Measurements from ENCODE around the gene COX7A2.

Gene COX7A2

DNA sequence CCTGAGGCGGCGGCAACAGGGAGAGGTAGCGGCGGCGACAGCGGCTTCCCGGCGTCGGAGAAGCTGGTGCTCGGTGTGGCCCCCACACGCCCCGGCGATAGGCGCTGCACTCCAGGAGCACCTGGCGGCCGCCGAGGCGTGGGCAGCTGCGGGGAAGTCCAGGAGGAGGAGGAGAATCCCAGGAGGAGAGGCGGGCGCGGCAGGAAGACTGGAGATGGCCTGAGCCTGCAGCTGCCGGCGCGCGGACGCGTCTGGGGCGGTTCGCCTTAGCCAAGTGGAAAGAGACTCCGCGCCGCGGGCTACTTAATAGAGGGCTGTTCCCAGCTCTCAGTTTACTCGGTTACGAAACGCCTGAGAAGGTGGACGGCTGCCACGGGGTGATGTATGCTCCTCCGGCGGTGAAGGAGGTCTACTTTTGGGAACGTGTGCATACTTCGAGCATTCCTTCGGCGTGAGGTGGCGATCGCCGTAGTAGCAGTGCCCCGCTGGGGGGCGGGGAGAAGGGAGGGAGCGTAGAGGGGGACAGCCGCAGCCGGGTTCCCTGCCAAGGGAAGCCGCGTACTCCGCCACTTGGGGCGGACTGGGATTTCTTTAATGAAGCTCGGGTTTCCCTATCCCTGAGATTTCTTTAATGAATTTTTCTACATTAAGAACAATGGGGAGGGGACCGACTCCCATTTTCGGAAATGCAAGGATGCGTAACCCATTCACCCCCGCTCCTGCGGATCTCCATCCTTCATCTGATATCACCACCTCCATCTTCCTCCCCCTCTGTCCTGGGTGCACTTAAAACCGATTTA, 37.6 kb downstream of the COX7A2 start, which contains the start of gene COL12A1:
TSS of gene COL12A1 (minus strand) at position 278 of the 800 bp plus-strand sequence. CDS start 3,261 bp downstream, outside the sequence.
- Histone ChIP-seq H4K91ac (ENCODE audit: low read length) (peak within 1 kb of the TSS; percentile 87), H2BK15ac (ENCODE audit: low read depth, poor library complexity, severe bottlenecking) (peak within 1 kb of the TSS; percentile 85)
- 1% methylated on average over 57 of the region's 64 CpGs for WGBS

DNA sequence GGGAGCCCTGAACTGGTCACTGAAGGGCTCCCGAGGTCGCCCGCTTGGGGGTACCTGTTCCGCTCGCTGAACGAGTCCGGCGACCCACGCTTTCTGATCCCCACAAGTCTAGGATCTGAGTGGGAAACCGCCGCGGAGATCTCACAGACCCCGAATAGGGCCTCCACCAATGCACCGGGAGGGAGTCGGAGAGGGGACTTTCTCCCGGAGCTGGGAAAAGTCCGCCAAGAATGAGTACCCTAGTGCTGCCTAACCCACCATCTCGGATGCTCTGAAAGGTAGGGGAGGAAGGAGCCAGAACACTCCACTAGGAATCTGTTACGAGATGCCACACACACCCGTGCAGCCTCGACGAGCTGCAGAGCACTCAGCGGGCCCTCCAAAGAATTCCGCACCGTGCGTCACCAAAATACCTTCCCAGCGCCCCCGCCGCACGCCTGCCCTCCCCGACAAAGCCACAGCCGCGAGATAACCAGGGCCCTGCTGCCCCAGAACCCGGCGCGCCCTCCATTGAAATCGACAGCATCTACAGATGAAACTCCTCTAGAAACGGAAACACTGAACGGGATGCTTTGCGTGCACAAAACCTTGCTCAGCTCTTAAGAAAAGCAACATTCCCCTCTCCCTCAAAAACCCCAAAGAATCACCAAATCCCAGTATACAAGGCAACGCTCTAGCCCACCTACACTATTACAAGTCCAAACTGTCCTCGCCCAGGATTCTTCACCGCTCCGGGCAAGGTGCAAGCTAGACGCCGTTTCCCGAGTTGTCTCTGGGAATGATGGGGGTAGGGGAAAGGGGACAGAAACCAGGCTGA, 38.4 kb downstream of the COX7A2 start:
- Histone ChIP-seq H3K27me3 (ENCODE audit: control insufficient read depth in 1 of 2, insufficient read depth in 1 of 2, low read length in 2 of 2) (no peaks in the 10 kb centered on the region), H2BK120ac (ENCODE audit: low read depth, low read length) (peak overlapping the region; percentile 75), H2BK5ac (ENCODE audit: low read depth, low read length, poor library complexity, severe bottlenecking) (peak overlapping the region; percentile 68), H2AK5ac (ENCODE audit: low read length, severe bottlenecking) (peak overlapping the region; percentile 31), H3K9me3 (ENCODE audit: control insufficient read depth, low read length) (no peaks in the 10 kb centered on the region), H3K4ac (ENCODE audit: low read depth in 1 of 2, low read length in 2 of 2) (peak overlapping the region; percentile 83 to 89), H2BK15ac (ENCODE audit: low read depth, poor library complexity, severe bottlenecking) (peak overlapping the region; percentile 60), H2AFZ (ENCODE audit: low read depth, low read length) (no peak overlapping the region), H3K18ac (ENCODE audit: low read depth in 1 of 2, low read length in 2 of 2) (peak overlapping the region; percentile 54 to 97), H4K91ac (ENCODE audit: low read length) (peak overlapping the region; percentile 87), H3K4me2 (ENCODE audit: low read length, poor library complexity, severe bottlenecking) (peak overlapping the region; percentile 93), H4K8ac (ENCODE audit: low read length) (peak overlapping the region; percentile 10), H3K23ac (ENCODE audit: low read length in 2 of 2) (peak overlapping the region; percentile 80 to 87), H3K9ac (ENCODE audit: low read length) (peak overlapping the region; percentile 95), H3K79me1 (replicated peaks; ENCODE audit: low read length, poor library complexity, severe bottlenecking) (peaks cover 4% of the 10 kb centered on the region), H3K27ac (ENCODE audit: low read length, poor library complexity, severe bottlenecking) (peak overlapping the region; percentile 85), H2BK12ac (ENCODE audit: low read length in 2 of 2) (peak overlapping the region; percentile 69 to 98), H3K14ac (ENCODE audit: low read length in 2 of 2) (peak overlapping the region in 1 of 2 experiments; percentile 85), H3K4me3 (ENCODE audit: insufficient read depth in 1 of 2, low read depth in 1 of 2, low read length in 2 of 2) (peak overlapping the region; percentile 89 to 96), H3K36me3 (ENCODE audit: control insufficient read depth in 1 of 2, insufficient read depth in 2 of 2, low read depth in 1 of 2, low read length in 2 of 2) (no peaks in the 10 kb centered on the region), H3K4me1 (ENCODE audit: control insufficient read depth, insufficient read depth, low read depth, low read length) (peaks cover 23% of the 10 kb centered on the region)
- peak; percentile 80 for DNase-seq
- under 1% methylated on average over 44 of the region's 47 CpGs for WGBS

More for the DNA sequence above, 37.6 kb downstream of the COX7A2 start, which contains the start of gene COL12A1:
- H3K27me3 ChIP-seq (ENCODE audit: control insufficient read depth in 1 of 2, insufficient read depth in 1 of 2, low read length in 2 of 2): no peaks in the 10 kb centered on the region
- peak within 1 kb of the TSS; percentile 96 for H4K8ac ChIP-seq (ENCODE audit: low read length)
- H3K9ac ChIP-seq (ENCODE audit: low read length): peak within 1 kb of the TSS; percentile 95
- peak within 1 kb of the TSS; percentile 85 for H3K27ac ChIP-seq (ENCODE audit: low read length, poor library complexity, severe bottlenecking)
- H2BK5ac ChIP-seq (ENCODE audit: low read depth, low read length, poor library complexity, severe bottlenecking): peak within 1 kb of the TSS; percentile 68
- H3K18ac ChIP-seq (ENCODE audit: low read depth in 1 of 2, low read length in 2 of 2): peak within 1 kb of the TSS; percentile 98 to 99
- H3K36me3 ChIP-seq (ENCODE audit: control insufficient read depth in 1 of 2, insufficient read depth in 2 of 2, low read depth in 1 of 2, low read length in 2 of 2): no peaks in the 10 kb centered on the region
- peak within 1 kb of the TSS; percentile 52 for H2AK5ac ChIP-seq (ENCODE audit: low read length, severe bottlenecking)
- H3K9me3 ChIP-seq (ENCODE audit: control insufficient read depth, low read length): no peaks in the 10 kb centered on the region
- H3K4me2 ChIP-seq (ENCODE audit: low read length, poor library complexity, severe bottlenecking): peak within 1 kb of the TSS; percentile 93
- peaks cover 4% of the 10 kb centered on the region for H3K79me1 ChIP-seq (replicated peaks; ENCODE audit: low read length, poor library complexity, severe bottlenecking)
- DNase-seq: peak; percentile 98
- peak within 1 kb of the TSS in 1 of 2 experiments; percentile 87 for H3K23ac ChIP-seq (ENCODE audit: low read length in 2 of 2)
- H3K4ac ChIP-seq (ENCODE audit: low read depth in 1 of 2, low read length in 2 of 2): peak within 1 kb of the TSS; percentile 94 to 96
- peaks cover 22% of the 10 kb centered on the region for H3K4me1 ChIP-seq (ENCODE audit: control insufficient read depth, insufficient read depth, low read depth, low read length)
- peak within 1 kb of the TSS; percentile 55 for H2AFZ ChIP-seq (ENCODE audit: low read depth, low read length)
- peak within 1 kb of the TSS in 1 of 2 experiments; percentile 85 for H3K14ac ChIP-seq (ENCODE audit: low read length in 2 of 2)
- H3K4me3 ChIP-seq (ENCODE audit: insufficient read depth in 1 of 2, low read depth in 1 of 2, low read length in 2 of 2): peak within 1 kb of the TSS; percentile 89 to 96
- H2BK120ac ChIP-seq (ENCODE audit: low read depth, low read length): peak within 1 kb of the TSS; percentile 90
- H2BK12ac ChIP-seq (ENCODE audit: low read length in 2 of 2): peak within 1 kb of the TSS; percentile 85 to 98

DNA sequence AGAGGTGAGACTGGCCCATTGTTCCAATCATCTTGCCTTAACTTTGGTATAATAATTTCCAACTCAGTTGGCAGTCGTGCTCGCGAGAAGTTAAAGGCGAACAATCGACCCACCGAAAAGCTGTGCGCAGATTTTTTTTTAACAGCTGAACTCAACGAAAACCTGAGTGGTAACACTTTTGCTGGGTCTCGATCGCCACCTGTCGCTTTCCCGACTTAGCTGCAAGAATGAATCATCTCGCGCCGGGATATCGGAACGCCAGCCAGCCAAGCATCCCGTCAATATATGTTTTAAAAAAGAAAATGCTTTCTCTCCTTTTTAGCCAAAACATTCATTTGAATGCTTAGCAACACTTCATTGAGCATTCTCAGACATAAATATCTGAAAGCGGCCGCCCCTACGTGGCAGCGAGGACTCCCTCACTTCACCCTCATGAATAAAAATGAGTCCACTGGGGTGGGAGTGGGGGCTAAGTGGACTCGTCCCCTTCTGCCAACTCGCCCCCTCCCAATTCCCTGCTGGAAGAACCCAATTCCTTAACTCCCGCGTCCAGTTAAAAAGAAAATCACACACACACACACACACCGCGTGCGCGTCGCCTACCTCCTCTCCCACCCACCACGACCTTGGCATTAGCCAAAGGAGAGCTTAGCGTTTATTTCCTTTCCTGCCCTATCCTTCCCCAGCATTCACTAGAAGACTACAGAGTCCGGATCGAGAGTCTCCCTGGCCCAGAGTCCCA, 39.2 kb downstream of the COX7A2 start:
- 1% methylated on average over 35 of the region's 35 CpGs for WGBS
- H4K8ac ChIP-seq (ENCODE audit: low read length): peak overlapping the region; percentile 76
- no peak overlapping the region for H2BK15ac ChIP-seq (ENCODE audit: low read depth, poor library complexity, severe bottlenecking)
- peak; percentile 95 for DNase-seq
- H3K4me1 ChIP-seq (ENCODE audit: control insufficient read depth, insufficient read depth, low read depth, low read length): peaks cover 25% of the 10 kb centered on the region
- H3K79me1 ChIP-seq (replicated peaks; ENCODE audit: low read length, poor library complexity, severe bottlenecking): peaks cover 4% of the 10 kb centered on the region
- H3K9me3 ChIP-seq (ENCODE audit: control insufficient read depth, low read length): no peaks in the 10 kb centered on the region
- peak overlapping the region; percentile 56 for H2AFZ ChIP-seq (ENCODE audit: low read depth, low read length)
- H2BK5ac ChIP-seq (ENCODE audit: low read depth, low read length, poor library complexity, severe bottlenecking): no peak overlapping the region
- peak overlapping the region; percentile 89 to 96 for H3K4me3 ChIP-seq (ENCODE audit: insufficient read depth in 1 of 2, low read depth in 1 of 2, low read length in 2 of 2)
- H2BK120ac ChIP-seq (ENCODE audit: low read depth, low read length): peak overlapping the region; percentile 75
- H3K18ac ChIP-seq (ENCODE audit: low read depth in 1 of 2, low read length in 2 of 2): peak overlapping the region; percentile 54 to 97
- peak overlapping the region; percentile 1 to 6 for H2BK12ac ChIP-seq (ENCODE audit: low read length in 2 of 2)
- no peaks in the 10 kb centered on the region for H3K27me3 ChIP-seq (ENCODE audit: control insufficient read depth in 1 of 2, insufficient read depth in 1 of 2, low read length in 2 of 2)
- no peaks in the 10 kb centered on the region for H3K36me3 ChIP-seq (ENCODE audit: control insufficient read depth in 1 of 2, insufficient read depth in 2 of 2, low read depth in 1 of 2, low read length in 2 of 2)
- peak overlapping the region; percentile 85 for H3K27ac ChIP-seq (ENCODE audit: low read length, poor library complexity, severe bottlenecking)
- peak overlapping the region; percentile 83 to 89 for H3K4ac ChIP-seq (ENCODE audit: low read depth in 1 of 2, low read length in 2 of 2)
- H3K4me2 ChIP-seq (ENCODE audit: low read length, poor library complexity, severe bottlenecking): peak overlapping the region; percentile 93
- peak overlapping the region; percentile 95 for H3K9ac ChIP-seq (ENCODE audit: low read length)
- H4K91ac ChIP-seq (ENCODE audit: low read length): no peak overlapping the region
- peak overlapping the region; percentile 26 to 80 for H3K23ac ChIP-seq (ENCODE audit: low read length in 2 of 2)
- H2AK5ac ChIP-seq (ENCODE audit: low read length, severe bottlenecking): peak overlapping the region; percentile 66
- H3K14ac ChIP-seq (ENCODE audit: low read length in 2 of 2): peak overlapping the region in 1 of 2 experiments; percentile 2

Measured in mesenchymal stem cell (in vitro differentiated cells and primary cell).